HG03108 (cell line): ENCODE measurements around the gene ANKFY1.
"Not testable (repeated sequence)": the region's sequence is repeated elsewhere in the genome, so short reads cannot be mapped to it uniquely, and the experiment has no call there.

ENCODE experiments used
- ATAC-seq: cut with Tn5 transposase; IDR thresholded peaks from one replicate; pipeline ENCODE4 v1.9.1; 2021; ENCODE audit warnings: moderate library complexity; ENCODE audit not compliant: unreplicated experiment

ANKFY1 gene

DNA sequence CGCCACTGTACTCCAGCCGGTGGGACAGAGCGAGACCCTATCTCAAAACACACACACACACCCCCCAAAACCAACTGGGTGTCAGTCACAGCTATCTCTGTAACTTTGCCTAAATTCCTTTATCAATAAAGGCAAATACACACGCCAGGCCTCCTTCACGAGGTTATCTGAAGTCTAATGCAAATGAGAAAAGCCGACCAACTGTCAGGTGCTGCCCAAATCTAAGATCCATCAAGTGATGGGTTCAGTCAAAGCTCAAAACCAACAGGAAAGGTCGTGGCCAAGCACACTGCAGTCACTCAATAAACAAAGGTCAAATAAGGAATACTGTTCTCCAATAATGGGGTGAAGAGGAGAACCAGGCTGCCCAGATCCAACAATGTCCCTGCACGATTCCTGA lies 1.1 kb downstream of the ANKFY1 start:
- ATAC-seq, result no peak

GRCh38 chr17:4261452-4261851 lies 2.3 kb downstream of the ANKFY1 start:
- no peak for ATAC-seq

- ATAC-seq, result no peak
Measured at GRCh38 chr17:4258867-4259266, 4.9 kb downstream of the ANKFY1 start.

DNA sequence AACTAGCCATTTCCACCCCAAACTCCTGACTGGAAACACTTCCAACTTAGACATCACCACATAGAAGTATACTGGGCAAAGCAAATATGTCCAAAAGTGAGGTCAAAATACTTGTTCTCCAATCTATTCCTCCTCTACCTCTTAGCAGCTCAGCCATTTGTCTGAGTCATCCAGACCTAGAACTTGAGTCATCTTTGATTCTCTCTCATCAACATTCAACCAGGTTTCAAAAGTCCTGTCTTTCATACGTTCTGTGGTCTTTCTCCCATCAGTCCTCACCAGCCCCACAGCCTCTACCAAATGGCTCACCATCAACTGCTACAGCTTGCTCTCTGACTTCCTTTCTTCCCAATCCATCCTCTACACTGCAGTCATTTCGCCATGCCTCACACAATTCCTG lies 6.8 kb downstream of the ANKFY1 start:
- ATAC-seq, result no peak

- not testable (repeated sequence) for ATAC-seq
Measured at GRCh38 chr17:4255271-4255670, 8.5 kb downstream of the ANKFY1 start.

- ATAC-seq, result no peak
Measured at GRCh38 chr17:4250887-4251286, 12.9 kb downstream of the ANKFY1 start.

GRCh38 chr17:4249452-4250029 lies 14.2 kb downstream of the ANKFY1 start:
- no peak for ATAC-seq

DNA sequence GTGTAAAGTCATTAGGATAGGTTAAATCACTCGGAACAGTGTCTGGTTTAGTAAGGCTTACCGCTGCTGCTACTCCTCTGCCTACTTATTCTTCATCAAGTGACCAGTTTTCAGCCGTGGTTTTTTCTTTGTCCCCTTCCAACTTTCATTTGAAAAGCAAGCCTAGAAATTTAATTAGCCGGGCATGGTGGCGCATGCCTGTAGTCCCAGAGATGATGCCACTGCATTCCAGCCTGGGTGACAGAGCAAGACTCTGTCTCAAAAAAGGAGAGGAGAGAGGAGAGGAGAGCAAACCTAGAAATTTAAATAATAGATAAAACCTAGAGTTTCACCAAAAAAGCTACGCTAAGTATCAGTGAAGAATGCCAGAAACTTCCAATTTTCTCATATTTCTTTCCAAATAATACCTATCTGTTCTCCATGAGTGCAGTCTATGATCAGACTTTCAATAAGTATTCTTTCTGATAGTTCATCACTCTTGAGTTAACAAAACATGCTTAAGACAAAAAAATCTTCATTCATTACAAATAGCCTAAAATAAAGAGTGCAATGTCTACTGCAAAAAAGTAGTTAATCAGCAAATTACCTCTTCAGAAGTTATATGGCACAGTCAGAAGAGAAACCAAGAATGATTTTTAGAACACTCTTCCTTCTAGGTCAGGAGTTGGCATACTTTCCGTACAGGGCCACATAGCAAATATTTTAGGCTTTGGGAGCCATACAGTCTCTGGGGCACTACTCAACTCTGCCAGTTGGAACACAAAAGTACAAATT lies 15.1 kb downstream of the ANKFY1 start:
- ATAC-seq, result no peak

GRCh38 chr17:4247971-4248388 lies 15.8 kb downstream of the ANKFY1 start:
- ATAC-seq, result no peak

- ATAC-seq, result no peak
Measured at GRCh38 chr17:4247361-4247970, 16.3 kb downstream of the ANKFY1 start.

GRCh38 chr17:4246674-4247073 lies 17.1 kb downstream of the ANKFY1 start:
- no peak for ATAC-seq

DNA sequence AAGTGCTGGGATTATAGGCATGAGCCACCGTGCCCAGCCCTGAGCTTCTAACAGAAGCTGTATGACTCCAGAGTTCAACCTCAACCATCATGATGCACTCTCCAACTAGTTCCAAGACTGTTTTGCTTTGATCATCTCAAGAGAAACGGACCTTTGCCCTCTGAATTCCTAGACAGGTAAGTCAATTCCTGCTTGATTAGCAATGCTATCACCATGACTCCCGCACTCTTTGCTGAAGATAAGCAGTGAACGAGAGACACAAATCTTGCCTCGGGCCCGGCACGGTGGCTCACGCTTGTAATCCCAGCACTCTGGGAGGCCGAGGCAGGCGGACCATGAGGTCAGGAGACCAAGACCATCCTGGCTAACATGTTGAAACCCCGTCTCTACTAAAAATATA lies 22.2 kb downstream of the ANKFY1 start:
- ATAC-seq, result no peak

- no peak for ATAC-seq
Measured at GRCh38 chr17:4236456-4236855, 27.3 kb downstream of the ANKFY1 start.

DNA sequence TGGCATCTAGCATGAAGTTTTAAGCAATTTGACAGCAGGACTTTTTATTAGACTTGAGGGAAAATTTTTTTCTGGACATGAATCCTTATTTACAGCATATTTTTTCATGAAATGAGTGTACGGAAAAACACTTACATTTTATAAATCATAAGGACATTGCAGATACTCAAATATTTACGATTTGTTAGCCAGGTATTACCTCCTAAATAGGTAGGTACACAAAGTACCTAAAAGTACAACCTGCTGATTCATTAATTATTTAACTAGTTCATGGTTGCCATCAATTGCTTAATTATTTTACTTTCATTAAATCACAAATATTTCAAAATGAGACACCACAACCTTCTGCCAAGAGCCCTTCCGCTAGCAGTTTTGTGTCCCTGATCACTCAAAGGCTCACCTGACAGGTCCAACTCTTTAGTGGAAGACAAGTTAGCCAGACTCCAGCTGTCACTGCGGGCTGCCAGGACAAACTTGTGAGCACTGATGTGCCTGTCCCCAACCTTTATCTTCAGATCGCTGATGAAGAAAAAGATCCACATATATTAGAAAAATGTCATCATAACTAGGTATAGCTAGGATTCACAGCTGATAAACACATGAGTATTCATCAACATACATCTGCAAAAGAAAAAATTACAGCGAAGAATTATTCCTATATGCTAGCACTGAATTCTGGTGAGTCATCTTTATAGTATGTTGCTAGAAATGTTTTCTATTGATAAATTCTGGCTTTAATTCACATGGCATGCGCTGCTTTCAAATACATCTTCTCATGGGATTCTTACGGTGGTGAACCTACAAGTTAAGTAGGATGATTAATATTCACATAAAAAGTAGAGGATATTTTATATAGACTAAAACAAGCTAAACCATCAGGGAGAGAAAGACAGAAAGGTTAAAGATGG lies 28.2 kb downstream of the ANKFY1 start:
- ATAC-seq, result no peak

DNA sequence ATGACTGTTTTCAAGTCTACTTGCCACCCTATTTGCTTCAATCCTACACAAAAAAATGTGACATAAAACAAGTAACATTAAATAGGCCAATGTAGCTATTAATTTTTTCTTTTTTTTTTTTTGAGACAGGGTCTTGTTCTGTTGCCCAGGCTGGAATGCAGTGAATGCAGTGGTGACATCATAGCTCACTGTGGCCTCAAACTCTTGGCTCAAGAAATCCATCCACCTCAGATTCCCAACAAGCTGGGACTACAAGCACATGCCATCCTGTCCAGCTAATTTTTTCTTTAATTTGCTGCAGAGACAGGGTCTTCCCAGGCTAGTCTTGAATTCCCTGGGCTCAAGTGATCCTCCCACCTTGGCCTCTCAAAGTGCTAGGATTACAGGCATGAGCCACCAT lies 29.4 kb downstream of the ANKFY1 start:
- ATAC-seq, result no peak

- ATAC-seq, result no peak
Measured at GRCh38 chr17:4233668-4234258, 30.0 kb downstream of the ANKFY1 start.

DNA sequence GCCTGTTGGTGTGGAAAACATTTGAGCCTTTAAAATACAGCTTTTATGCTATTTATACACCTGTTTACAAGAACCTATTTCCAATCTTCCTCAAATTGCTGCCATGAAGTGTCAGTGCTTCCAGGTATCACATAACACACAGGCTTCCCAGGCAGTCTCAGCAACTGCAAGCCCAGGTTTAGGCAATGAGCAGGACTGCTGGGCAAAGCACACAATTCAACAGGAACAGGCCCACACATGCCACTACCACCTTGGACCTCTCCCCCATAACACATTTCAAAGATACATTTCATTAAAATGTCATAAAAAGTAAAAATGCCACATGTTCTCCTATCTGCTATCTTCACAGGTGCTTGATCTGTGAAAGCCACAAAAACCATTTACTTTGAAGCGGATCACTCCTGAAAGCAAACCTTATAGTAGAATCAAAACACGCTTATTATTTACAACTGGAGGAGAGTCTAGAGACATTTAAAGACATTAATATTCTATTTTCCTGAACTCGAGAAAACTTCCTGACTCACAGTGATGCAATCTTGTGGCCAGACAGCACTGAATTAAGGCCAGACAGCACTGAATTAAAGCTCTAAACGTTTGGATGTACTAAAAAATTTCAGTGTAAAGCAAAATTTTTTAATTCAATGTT lies 31.5 kb downstream of the ANKFY1 start:
- no peak for ATAC-seq

- no peak for ATAC-seq
Measured at GRCh38 chr17:4229627-4230541, 33.9 kb downstream of the ANKFY1 start.

GRCh38 chr17:4221899-4222659 lies 41.7 kb downstream of the ANKFY1 start:
- ATAC-seq, result no peak
